Testis (tissue), 2 donors: ENCODE measurements around the gene FSTL4.

Experiments used
- POLR2A ChIP-seq: fragments of 450-650 bp; IDR thresholded peaks from one replicate; pipeline ENCODE4 v1.6.1; 2017; ENCODE audit warnings: antibody characterized with exemption, mild to moderate bottlenecking, moderate library complexity
- TF ChIP-seq, protein P1 (sequence below), 3 experiments: fragments of 450-650 bp in 2 of 3; fragments of 200-600 bp in 1 of 3; sonication (generic) in 1 of 3; IDR thresholded peaks; one replicate each; pipeline ENCODE4 v1.5.1; 2016 to 2019; ENCODE audit warnings: antibody characterized with exemption in 3 of 3, mild to moderate bottlenecking in 2 of 3, moderate library complexity in 1 of 3

- TF ChIP-seq, protein P1, sequence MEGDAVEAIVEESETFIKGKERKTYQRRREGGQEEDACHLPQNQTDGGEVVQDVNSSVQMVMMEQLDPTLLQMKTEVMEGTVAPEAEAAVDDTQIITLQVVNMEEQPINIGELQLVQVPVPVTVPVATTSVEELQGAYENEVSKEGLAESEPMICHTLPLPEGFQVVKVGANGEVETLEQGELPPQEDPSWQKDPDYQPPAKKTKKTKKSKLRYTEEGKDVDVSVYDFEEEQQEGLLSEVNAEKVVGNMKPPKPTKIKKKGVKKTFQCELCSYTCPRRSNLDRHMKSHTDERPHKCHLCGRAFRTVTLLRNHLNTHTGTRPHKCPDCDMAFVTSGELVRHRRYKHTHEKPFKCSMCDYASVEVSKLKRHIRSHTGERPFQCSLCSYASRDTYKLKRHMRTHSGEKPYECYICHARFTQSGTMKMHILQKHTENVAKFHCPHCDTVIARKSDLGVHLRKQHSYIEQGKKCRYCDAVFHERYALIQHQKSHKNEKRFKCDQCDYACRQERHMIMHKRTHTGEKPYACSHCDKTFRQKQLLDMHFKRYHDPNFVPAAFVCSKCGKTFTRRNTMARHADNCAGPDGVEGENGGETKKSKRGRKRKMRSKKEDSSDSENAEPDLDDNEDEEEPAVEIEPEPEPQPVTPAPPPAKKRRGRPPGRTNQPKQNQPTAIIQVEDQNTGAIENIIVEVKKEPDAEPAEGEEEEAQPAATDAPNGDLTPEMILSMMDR (IDR thresholded peaks at IDR 0.05) = no peak
- TF ChIP-seq POLR2A = no peak
Measured at GRCh38 chr5:133249593-133249992, 362.7 kb downstream of the FSTL4 start.
